DMS79 (cell line): Measurements from ENCODE around the gene DIABLO.
"Not testable (repeated sequence)": the region's sequence is repeated elsewhere in the genome, so short reads cannot be mapped to it uniquely, and the experiment has no call there.

Experiments used
- DNase-seq: peaks from one replicate; lab custom pipeline; 2025; lab: John Stamatoyannopoulos, UW

DIABLO gene

GRCh38 chr12:122189626-122190475 is 36.0 kb downstream of the DIABLO start:
- DNase-seq, result no peak

GRCh38 chr12:122187466-122187865 is 38.4 kb downstream of the DIABLO start:
- DNase-seq, result no peak

- no peak for DNase-seq
Measured at GRCh38 chr12:122185494-122186082, 40.3 kb downstream of the DIABLO start.

- DNase-seq, result no peak
Measured at GRCh38 chr12:122185079-122185478, 40.8 kb downstream of the DIABLO start.

- DNase-seq, result no peak
Measured at GRCh38 chr12:122184517-122184916, 41.3 kb downstream of the DIABLO start.

- no peak for DNase-seq
Measured at GRCh38 chr12:122183588-122183940, 42.3 kb downstream of the DIABLO start.

- DNase-seq, result no peak
Measured at GRCh38 chr12:122182887-122183587, 42.8 kb downstream of the DIABLO start, which contains the start of gene LRRC43. LRRC43 (plus strand) TSS chr12:122183123; CDS start chr12:122183145, 22 bp downstream.

GRCh38 chr12:122176473-122176872 is 49.4 kb downstream of the DIABLO start:
- not testable (repeated sequence) for DNase-seq

- peak; percentile 74 for DNase-seq
Measured at GRCh38 chr12:122174155-122174845, 51.6 kb downstream of the DIABLO start, which contains the start of gene IL31. IL31 (minus strand) TSS chr12:122174221; CDS start chr12:122174172, 49 bp downstream.

GRCh38 chr12:122172262-122172939 is 53.5 kb downstream of the DIABLO start:
- DNase-seq, result no peak

- DNase-seq, result no peak
Measured at GRCh38 chr12:122171399-122171798, 54.5 kb downstream of the DIABLO start.

- no peak for DNase-seq
Measured at GRCh38 chr12:122168492-122168891, 57.4 kb downstream of the DIABLO start.

- no peak for DNase-seq
Measured at GRCh38 chr12:122167356-122167925, 58.4 kb downstream of the DIABLO start.

GRCh38 chr12:122166422-122167349 is 59.2 kb downstream of the DIABLO start:
- DNase-seq, result no peak

- no peak for DNase-seq
Measured at GRCh38 chr12:122162976-122163375, 62.9 kb downstream of the DIABLO start.

- no peak for DNase-seq
Measured at GRCh38 chr12:122161682-122162081, 64.2 kb downstream of the DIABLO start.

GRCh38 chr12:122160761-122161160 is 65.1 kb downstream of the DIABLO start:
- DNase-seq, result no peak

GRCh38 chr12:122159882-122160281 is 66.0 kb downstream of the DIABLO start:
- DNase-seq, result no peak

GRCh38 chr12:122158700-122159285 is 67.1 kb downstream of the DIABLO start:
- no peak for DNase-seq
